HEK293 (cell line): Measurements from ENCODE around the gene TSPAN1.
A peak's percentile ranks its signal among the peaks of the same experiment; 100 is the strongest.

ENCODE experiments used
- CTCF ChIA-PET: fragments of 350-600 bp; formaldehyde crosslinking; extraction: SDS; loops from one replicate; lab custom pipeline; 2021; ENCODE audit warnings: antibody characterized with exemption; lab: Yijun Ruan, JAX
- POLR2A ChIA-PET: fragments of 300-600 bp; formaldehyde crosslinking; extraction: SDS; loops from one replicate; lab custom pipeline; 2020; ENCODE audit warnings: antibody characterized with exemption, inconsistent platforms; lab: Yijun Ruan, JAX
- H3K27ac ChIP-seq: fragments of 200-500 bp; sonication (Bioruptor generic); 2 replicates; pipeline ENCODE4 v1.5.1; 2014; ENCODE audit warnings: low read depth, low read length, control low read depth, inconsistent platforms; ENCODE audit errors: extremely low read depth
- H3K36me3 ChIP-seq, 2 experiments: fragments of 200-500 bp in 1 of 2; sonication (Bioruptor generic) in 1 of 2; 1 replicate in 1 of 2; 2 replicates in 1 of 2; pipeline ENCODE4 v1.5.1; 2014 to 2017; ENCODE audit warnings: inconsistent platforms in 2 of 2, low read length in 2 of 2; ENCODE audit not compliant: control insufficient read depth in 2 of 2, insufficient read depth in 1 of 2
- H3K4me1 ChIP-seq: fragments of 200-500 bp; sonication (Bioruptor generic); 2 replicates; pipeline ENCODE4 v1.5.1; 2014; ENCODE audit warnings: mild to moderate bottlenecking, low read length, inconsistent platforms; ENCODE audit not compliant: control insufficient read depth, insufficient read depth
- H3K4me3 ChIP-seq: 2 replicates; pipeline ENCODE4 v1.5.1; 2011; ENCODE audit warnings: low read depth, mild to moderate bottlenecking, control low read depth, low read length, moderate library complexity
- H3K9me3 ChIP-seq: fragments of 200-500 bp; sonication (Bioruptor generic); 2 replicates; pipeline ENCODE4 v1.5.1; 2014; ENCODE audit warnings: low read depth, low read length, inconsistent platforms; ENCODE audit not compliant: control insufficient read depth, insufficient read depth
- GLIS2 ChIP-seq: fragments of 450-650 bp; formaldehyde crosslinking; IDR thresholded peaks from 2 replicates; pipeline ENCODE4 v1.5.1; 2016; ENCODE audit warnings: missing biosample characterization, missing genetic modification characterization
- KLF7 ChIP-seq: fragments of 450-650 bp; formaldehyde crosslinking; IDR thresholded peaks from 2 replicates; pipeline ENCODE4 v1.5.1; 2016; ENCODE audit warnings: missing biosample characterization, missing genetic modification characterization, borderline replicate concordance
- REST ChIP-seq: fragments of 450-650 bp; formaldehyde crosslinking; IDR thresholded peaks from 2 replicates; pipeline ENCODE4 v1.5.1; 2016; ENCODE audit warnings: missing biosample characterization, missing genetic modification characterization
- SP2 ChIP-seq: fragments of 450-650 bp; formaldehyde crosslinking; IDR thresholded peaks from 2 replicates; pipeline ENCODE4 v1.5.1; 2016; ENCODE audit warnings: missing biosample characterization, missing genetic modification characterization
- ZBTB20 ChIP-seq: fragments of 450-650 bp; formaldehyde crosslinking; IDR thresholded peaks from 2 replicates; pipeline ENCODE4 v1.5.1; 2016; ENCODE audit warnings: missing biosample characterization, missing genetic modification characterization
- ZBTB48 ChIP-seq: fragments of 450-650 bp; formaldehyde crosslinking; IDR thresholded peaks from 2 replicates; pipeline ENCODE4 v1.5.1; 2016; ENCODE audit warnings: missing biosample characterization, missing genetic modification characterization
- ZNF148 ChIP-seq: fragments of 450-650 bp; formaldehyde crosslinking; IDR thresholded peaks from 2 replicates; pipeline ENCODE4 v1.5.0; 2017; ENCODE audit warnings: missing biosample characterization, missing genetic modification characterization, borderline replicate concordance
- ZNF23 ChIP-seq: fragments of 450-650 bp; formaldehyde crosslinking; IDR thresholded peaks from 2 replicates; pipeline ENCODE4 v1.5.1; 2016; ENCODE audit warnings: missing biosample characterization, missing genetic modification characterization, borderline replicate concordance
- ZNF248 ChIP-seq: fragments of 450-650 bp; formaldehyde crosslinking; IDR thresholded peaks from 2 replicates; pipeline ENCODE4 v1.5.1; 2017; ENCODE audit warnings: missing biosample characterization, missing genetic modification characterization

TSPAN1 gene

DNA sequence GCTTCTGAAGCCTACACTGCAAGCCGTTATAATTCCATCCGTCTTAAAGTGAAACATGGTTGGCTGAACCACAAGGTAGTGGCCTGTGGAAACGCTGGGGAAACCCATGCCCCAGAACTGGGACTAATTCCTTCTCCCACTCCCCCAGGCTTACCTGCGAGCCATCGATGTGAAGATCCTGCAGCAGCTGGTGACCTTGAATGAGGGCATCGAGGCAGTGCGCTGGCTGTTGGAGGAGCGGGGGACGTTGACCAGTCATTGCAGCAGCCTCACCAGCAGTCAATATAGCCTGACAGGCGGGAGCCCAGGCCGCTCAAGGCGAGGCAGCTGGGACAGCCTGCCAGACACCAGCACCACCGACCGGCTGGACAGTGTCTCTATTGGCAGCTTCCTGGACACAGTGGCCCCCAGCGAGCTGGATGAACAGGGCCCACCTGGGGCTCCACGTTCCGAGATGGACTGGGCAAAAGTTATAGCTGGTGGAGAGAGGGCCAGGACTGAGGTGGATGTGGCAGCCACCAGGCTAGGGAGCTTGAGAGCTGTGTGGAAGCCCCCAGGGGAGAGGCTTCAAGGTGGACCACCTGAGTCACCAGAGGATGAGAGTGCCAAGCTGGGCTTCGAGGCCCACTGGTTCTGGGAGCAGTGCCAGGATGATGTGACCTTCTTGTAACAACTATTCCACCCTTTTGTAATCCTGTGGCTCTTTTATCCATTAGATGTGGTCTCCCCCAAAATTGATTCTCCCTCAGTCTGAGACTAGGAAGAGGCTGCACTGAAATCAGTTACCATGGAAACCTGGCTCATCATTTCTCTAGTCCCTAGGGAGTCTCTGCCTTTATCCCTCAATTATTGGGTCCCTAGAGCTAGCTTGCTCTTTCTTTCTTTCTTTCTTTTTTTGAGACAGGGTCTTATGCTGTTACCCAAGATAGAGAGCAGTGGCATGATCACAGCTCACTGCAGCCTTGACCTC, 44.9 kb downstream of the TSPAN1 start:
- Histone ChIP-seq H3K27ac (no peak overlapping the region), H3K4me3 (no peak overlapping the region), H3K9me3 (no peaks in the 10 kb centered on the region), H3K36me3 (peaks cover 0 to 6% of the 10 kb centered on the region in 2 experiments; a peak in 1 of 3 replicates), H3K4me1 (no peaks in the 10 kb centered on the region)
- TF ChIP-seq GLIS2 (tag by site-specific recombination) (0 out of 2 replicates have a peak, but pooled peaks have one; percentile 14), ZBTB48 (peak; percentile 50; the same call in 1 of the 2 replicates), KLF7 (no peak), REST (tag by site-specific recombination) (peak; percentile 18; the same call in 1 of the 2 replicates)
- CTCF ChIA-PET: interaction anchor here (0.6 to 6.2 kb wide), 4 partner anchors 15 to 184 kb away, joined by 7 to 70 read pairs (median 30); partner anchors contain the start of gene LURAP1
- POLR2A ChIA-PET: interaction anchor here (0.5 kb wide), 1 partner anchor 392 kb away, joined by 3 read pairs; no protein-coding TSS in a partner anchor

DNA sequence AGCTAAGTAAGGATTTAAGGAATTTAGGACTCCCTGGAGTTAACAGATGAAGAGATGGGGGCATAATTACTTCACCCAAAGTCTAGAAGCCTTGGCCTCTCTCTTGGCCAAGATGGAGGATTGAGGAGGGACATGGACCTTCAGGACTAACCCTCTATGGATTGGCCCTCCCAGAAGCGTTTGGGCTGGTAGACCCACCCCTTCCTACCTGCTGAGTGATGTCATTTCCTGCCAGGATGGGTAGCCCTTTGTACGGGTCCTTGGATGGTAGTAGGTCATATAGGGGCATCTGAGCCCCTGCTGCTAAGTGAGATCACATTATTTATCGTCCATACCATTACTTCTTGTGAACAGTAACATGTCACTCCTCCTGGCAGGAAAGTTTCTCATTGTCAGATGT, 45.9 kb downstream of the TSPAN1 start:
- Histone ChIP-seq H3K4me3 (no peak overlapping the region), H3K9me3 (no peaks in the 10 kb centered on the region), H3K27ac (no peak overlapping the region), H3K4me1 (no peaks in the 10 kb centered on the region), H3K36me3 (peaks cover 0 to 6% of the 10 kb centered on the region in 2 experiments; a peak in 1 of 3 replicates)
- CTCF ChIA-PET: interaction anchor here (1.3 to 6.2 kb wide), 4 partner anchors 12 to 185 kb away, joined by 3 to 70 read pairs (median 28); partner anchors contain the start of gene LURAP1
- POLR2A ChIA-PET: no interaction called here
- TF ChIP-seq ZNF23: no peak
- TF ChIP-seq SP2 (tag by site-specific recombination): peak; percentile 31; the same call in 1 of the 2 replicates
- TF ChIP-seq ZNF148 (tag by site-specific recombination): no peak

DNA sequence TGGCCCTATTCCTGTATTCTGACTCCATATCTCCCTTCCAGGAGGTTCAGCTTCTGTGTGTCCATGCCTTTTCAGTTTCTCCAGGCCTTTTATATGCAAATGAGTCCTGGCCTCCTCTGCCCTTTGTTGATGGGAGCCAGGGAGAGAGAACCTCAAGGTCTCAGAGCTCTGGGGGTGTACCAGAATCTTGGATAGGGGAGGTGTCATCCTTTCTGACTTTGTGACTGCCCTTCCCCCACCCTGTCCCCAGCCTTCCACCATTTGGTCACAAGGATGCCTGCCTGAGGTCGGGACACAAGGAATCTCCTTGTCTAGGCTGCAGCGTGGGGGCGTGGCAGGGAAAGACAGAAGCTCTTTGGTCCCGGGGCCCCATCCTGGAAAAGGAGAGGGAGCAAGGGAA, 46.9 kb downstream of the TSPAN1 start:
- Histone ChIP-seq H3K4me1 (no peaks in the 10 kb centered on the region), H3K9me3 (no peaks in the 10 kb centered on the region), H3K27ac (no peak overlapping the region), H3K36me3 (peaks cover 0 to 6% of the 10 kb centered on the region in 2 experiments; a peak in 1 of 3 replicates), H3K4me3 (no peak overlapping the region)
- ChIA-PET CTCF (interaction anchor here (0.7 to 6.2 kb wide), 6 partner anchors 11 to 186 kb away, joined by 3 to 70 read pairs (median 7); partner anchors contain the start of gene LURAP1), POLR2A (interaction anchor here (0.8 kb wide), 1 partner anchor 38 kb away, joined by 4 read pairs; no protein-coding TSS in a partner anchor)
- TF ChIP-seq ZBTB20 (tag by site-specific recombination): 0 out of 2 replicates have a peak, but pooled peaks have one; percentile 41
- no peak for TF ChIP-seq ZNF248 (tag by site-specific recombination)
